CD4-positive, alpha-beta T cell (primary cell): Measurements from ENCODE around the gene ZNF768. TPM values are rescaled to one million over a fixed set of nuclear protein-coding genes. Genes with fewer than 3 reads are reported as not detected.

ENCODE experiments used
- ATAC-seq: fragments of 200-7000 bp; cut with Tn5 transposase; one replicate; pipeline ENCODE4 v1.10.0; 2022; ENCODE audit warnings: mild to moderate bottlenecking; ENCODE audit not compliant: poor library complexity
- CTCF ChIA-PET: fragments of 350-600 bp; sonication (Branson Sonifier 250); formaldehyde crosslinking; loops from one replicate; lab custom pipeline; 2021; ENCODE audit warnings: antibody characterized with exemption, inconsistent platforms; lab: Charles Lee
- POLR2A ChIA-PET: fragments of 350-600 bp; sonication (Branson Sonifier 250); formaldehyde crosslinking; loops from one replicate; lab custom pipeline; 2021; ENCODE audit warnings: antibody characterized with exemption, inconsistent platforms; lab: Charles Lee
- DNase-seq, 14 experiments: peaks; one replicate each; pipeline ENCODE4 v3.0.0-alpha.2; 2013 to 2020; ENCODE audit warnings: mixed read lengths in 2 of 14
- H3K27ac ChIP-seq, 2 donors: one replicate each; pipeline versions ENCODE4 v1.5.1 to v1.7.0; 2013; ENCODE audit warnings: low read length in 2 of 2, low read depth in 1 of 2, mild to moderate bottlenecking in 1 of 2
- H3K27me3 ChIP-seq, 2 experiments: 1 replicate in 1 of 2; 2 replicates in 1 of 2; pipeline versions ENCODE4 v1.6.1 to v1.7.0; 2013; ENCODE audit warnings: low read length in 2 of 2, control low read depth in 1 of 2, mild to moderate bottlenecking in 1 of 2, moderate library complexity in 1 of 2; ENCODE audit not compliant: insufficient read depth in 2 of 2, control insufficient read depth in 1 of 2
- H3K36me3 ChIP-seq: one replicate; pipeline ENCODE4 v1.6.1; 2013; ENCODE audit warnings: low read length, control low read depth; ENCODE audit not compliant: insufficient read depth
- H3K4me1 ChIP-seq: one replicate; pipeline ENCODE4 v1.6.1; 2013; ENCODE audit warnings: low read length, control low read depth; ENCODE audit not compliant: insufficient read depth
- H3K4me3 ChIP-seq: one replicate; pipeline ENCODE4 v1.5.1; 2013; ENCODE audit warnings: mild to moderate bottlenecking, low read length, moderate library complexity
- H3K9me3 ChIP-seq, 2 experiments: 1 replicate in 1 of 2; 2 replicates in 1 of 2; pipeline versions ENCODE4 v1.6.1 to v1.7.0; 2013; ENCODE audit warnings: low read length in 2 of 2, mild to moderate bottlenecking in 2 of 2, control low read depth in 1 of 2, moderate library complexity in 1 of 2; ENCODE audit not compliant: control insufficient read depth in 1 of 2, insufficient read depth in 1 of 2
- H3K27ac Mint-ChIP-seq: one replicate; pipeline ENCODE4 v1.8.0; 2020; ENCODE audit warnings: mixed read lengths
- H3K27me3 Mint-ChIP-seq: one replicate; pipeline ENCODE4 v1.8.0; 2021; ENCODE audit warnings: mixed read lengths
- H3K36me3 Mint-ChIP-seq: one replicate; pipeline ENCODE4 v1.8.0; 2021; ENCODE audit warnings: low read depth, mixed read lengths
- H3K4me1 Mint-ChIP-seq: one replicate; pipeline ENCODE4 v1.8.0; 2021; ENCODE audit warnings: low read depth, mixed read lengths
- H3K4me3 Mint-ChIP-seq: one replicate; pipeline ENCODE4 v1.8.0; 2020; ENCODE audit warnings: mild to moderate bottlenecking, mixed read lengths
- H3K9me3 Mint-ChIP-seq: one replicate; pipeline ENCODE4 v1.8.0; 2020; ENCODE audit warnings: mixed read lengths
- intact Hi-C, 2 experiments: fragments of 100-400 bp; cut with DNase I in 1 of 2; cut with micrococcal nuclease in 1 of 2; formaldehyde crosslinking; loops; one replicate each; pipeline versions ENCODE4 v1.15.1 to v1.9.0; 2023 to 2025; cut with DNase I, micrococcal nuclease
- microRNA-seq: library from miRNA; unstranded; fragments of <30 nt; microRNA quantifications from one replicate; pipeline ENCODE4 v1.2.0, GENCODE V29; 2021; ENCODE audit warnings: borderline microRNAs expressed, borderline replicate concordance
- total RNA-seq, 174 experiments: library from RNA in 2 of 174; stranded (reverse) in 2 of 174; gene quantifications; one replicate each; pipeline ENCODE4 v1.2.3 and lab custom pipeline; 2021 to 2026
- TF ChIP-seq, protein P1 (sequence below): fragments of 200-600 bp; IDR thresholded peaks from one replicate; pipeline ENCODE4 v1.8.0; 2022; ENCODE audit warnings: antibody characterized with exemption, mild to moderate bottlenecking

Gene ZNF768
- total RNA-seq, 2 experiments from 2014 or later: 3.9 to 4.1 TPM

GRCh38 chr16:30474684-30475083 lies 51.7 kb downstream of the ZNF768 start:
- H3K4me3 Mint-ChIP-seq: peak overlapping the region; percentile 88

DNA sequence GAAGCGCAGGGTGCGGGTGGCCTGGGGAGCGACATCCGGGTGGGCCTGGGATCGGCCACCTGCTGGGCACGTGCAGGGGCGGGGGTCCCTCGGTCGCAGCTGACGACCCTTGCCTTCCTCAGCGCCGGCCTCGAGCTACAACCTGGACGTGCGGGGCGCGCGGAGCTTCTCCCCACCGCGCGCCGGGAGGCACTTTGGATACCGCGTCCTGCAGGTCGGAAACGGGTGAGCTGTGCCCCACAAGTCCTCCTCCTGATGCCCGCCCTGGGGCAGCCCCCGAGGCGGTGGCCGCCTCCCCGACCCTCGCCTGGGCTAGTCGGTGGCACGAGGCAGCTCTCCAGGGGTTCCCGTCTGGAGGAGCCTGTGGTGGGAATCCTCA lies 52.3 kb downstream of the ZNF768 start:
- H3K27ac Mint-ChIP-seq: peak overlapping the region; percentile 90
- peak overlapping the region; percentile 75 to 94 for H3K27ac ChIP-seq
- H3K27me3 ChIP-seq: no peaks in the 10 kb centered on the region
- peaks cover 89% of the 10 kb centered on the region for H3K4me1 ChIP-seq
- peaks cover 74% of the 10 kb centered on the region for H3K4me1 Mint-ChIP-seq
- CTCF ChIA-PET: interaction anchor here (0.9 to 3.4 kb wide), 3 partner anchors 25 to 65 kb away, joined by 3 to 22 read pairs (median 5); partner anchors contain the start of gene DCTPP1
- DNase-seq (peak in 1 of 14 experiments; percentile 30), ATAC-seq (no peak)
- H3K27me3 Mint-ChIP-seq: no peaks in the 10 kb centered on the region
- H3K9me3 ChIP-seq: no peaks in the 10 kb centered on the region
- peak overlapping the region; percentile 96 for H3K4me3 Mint-ChIP-seq
- peaks cover 61% of the 10 kb centered on the region for H3K36me3 Mint-ChIP-seq
- intact Hi-C loops: loop anchor here in 1 of 2 experiments (2.0 to 5.0 kb wide), 2 partner anchors 17 to 42 kb away; partner anchors contain the start of gene DCTPP1
- H3K36me3 ChIP-seq: peaks cover 37% of the 10 kb centered on the region
- TF ChIP-seq, protein P1, sequence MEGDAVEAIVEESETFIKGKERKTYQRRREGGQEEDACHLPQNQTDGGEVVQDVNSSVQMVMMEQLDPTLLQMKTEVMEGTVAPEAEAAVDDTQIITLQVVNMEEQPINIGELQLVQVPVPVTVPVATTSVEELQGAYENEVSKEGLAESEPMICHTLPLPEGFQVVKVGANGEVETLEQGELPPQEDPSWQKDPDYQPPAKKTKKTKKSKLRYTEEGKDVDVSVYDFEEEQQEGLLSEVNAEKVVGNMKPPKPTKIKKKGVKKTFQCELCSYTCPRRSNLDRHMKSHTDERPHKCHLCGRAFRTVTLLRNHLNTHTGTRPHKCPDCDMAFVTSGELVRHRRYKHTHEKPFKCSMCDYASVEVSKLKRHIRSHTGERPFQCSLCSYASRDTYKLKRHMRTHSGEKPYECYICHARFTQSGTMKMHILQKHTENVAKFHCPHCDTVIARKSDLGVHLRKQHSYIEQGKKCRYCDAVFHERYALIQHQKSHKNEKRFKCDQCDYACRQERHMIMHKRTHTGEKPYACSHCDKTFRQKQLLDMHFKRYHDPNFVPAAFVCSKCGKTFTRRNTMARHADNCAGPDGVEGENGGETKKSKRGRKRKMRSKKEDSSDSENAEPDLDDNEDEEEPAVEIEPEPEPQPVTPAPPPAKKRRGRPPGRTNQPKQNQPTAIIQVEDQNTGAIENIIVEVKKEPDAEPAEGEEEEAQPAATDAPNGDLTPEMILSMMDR: no peak
- POLR2A ChIA-PET: interaction anchor here (0.6 to 7.1 kb wide), 18 partner anchors 10 to 184 kb away, joined by 3 to 170 read pairs (median 8); partner anchors contain the start of genes DCTPP1, FBRS, SEPHS2 and ZNF689
- peak overlapping the region; percentile 83 for H3K4me3 ChIP-seq
- no peaks in the 10 kb centered on the region for H3K9me3 Mint-ChIP-seq

More at GRCh38 chr16:30474684-30475083, 51.7 kb downstream of the ZNF768 start:
- Histone ChIP-seq H3K27me3 (no peaks in the 10 kb centered on the region), H3K36me3 (peaks cover 43% of the 10 kb centered on the region), H3K9me3 (no peaks in the 10 kb centered on the region), H3K4me3 (peak overlapping the region; percentile 83), H3K4me1 (peaks cover 87% of the 10 kb centered on the region), H3K27ac (peak overlapping the region; percentile 7 to 94)
- Mint-ChIP-seq H3K9me3 (no peaks in the 10 kb centered on the region), H3K27me3 (no peaks in the 10 kb centered on the region), H3K4me1 (peaks cover 69% of the 10 kb centered on the region), H3K27ac (peak overlapping the region; percentile 90), H3K36me3 (peaks cover 67% of the 10 kb centered on the region)
- ChIA-PET POLR2A (interaction anchor here (1.0 to 7.1 kb wide), 11 partner anchors 10 to 184 kb away, joined by 4 to 170 read pairs (median 21); partner anchors contain the start of genes DCTPP1, FBRS and SEPHS2), CTCF (interaction anchor here (1.9 to 3.4 kb wide), 3 partner anchors 25 to 45 kb away, joined by 10 to 22 read pairs (median 12); partner anchors contain the start of gene DCTPP1)
- intact Hi-C loops: loop anchor here in 1 of 2 experiments (2.0 to 5.0 kb wide), 2 partner anchors 16 to 42 kb away; partner anchors contain the start of gene DCTPP1
- DNase-seq (no peak), ATAC-seq (no peak)
- TF ChIP-seq, protein P1: no peak

Small RNAs within 50 kb of the gene (microRNA-seq; reads per million reads assigned to microRNA genes)
- 2.8 reads per million, percentile 14 among the genes with 10 or more reads in this experiment for gene MIR4518

Other genes starting within 250 kb of the ZNF768 start
- 10 to 100 TPM; 39.1 to 41.7 TPM for gene CD2BP2, start 171.3 kb downstream of the ZNF768 start, total RNA-seq
- gene TBC1D10B, start 156.1 kb downstream of the ZNF768 start, total RNA-seq: 10 to 100 TPM; 12.7 to 14.7 TPM
- 1 to 10 TPM in 1 of 2 experiments, under 1 TPM in 1; 0.95 to 2.4 TPM for gene MYL11, start 151.8 kb downstream of the ZNF768 start, total RNA-seq
- 100 to 1,000 TPM; 161 to 163 TPM for gene SEPTIN1, start 144.0 kb downstream of the ZNF768 start, total RNA-seq
- 1 to 10 TPM; 3.4 to 3.5 TPM for gene ZNF48, start 131.1 kb downstream of the ZNF768 start, total RNA-seq
- 1 to 10 TPM in 1 of 2 experiments, under 1 TPM in 1; 0.80 to 1.2 TPM for gene ZNF771, start 119.0 kb downstream of the ZNF768 start, total RNA-seq
- gene DCTPP1, start 96.5 kb downstream of the ZNF768 start, total RNA-seq: 1 to 10 TPM; 5.4 to 6.5 TPM
- 10 to 100 TPM; 25.4 to 25.9 TPM for gene SEPHS2, start 80.7 kb downstream of the ZNF768 start, total RNA-seq
- gene ITGAL, start 53.8 kb downstream of the ZNF768 start, total RNA-seq: 100 to 1,000 TPM; 186 to 187 TPM
- gene ZNF747, start 8.3 kb upstream of the ZNF768 start, total RNA-seq: 1 to 10 TPM; 6.3 to 6.7 TPM
- 10 to 100 TPM; 20.4 to 22.9 TPM for gene ZNF764, start 31.8 kb upstream of the ZNF768 start, total RNA-seq
- gene ZNF688, start 45.1 kb upstream of the ZNF768 start, total RNA-seq: 1 to 10 TPM; 8.8 to 9.6 TPM
- 1 to 10 TPM; 6.6 to 7.7 TPM for gene ZNF785, start 59.1 kb upstream of the ZNF768 start, total RNA-seq
- 10 to 100 TPM; 15.3 to 15.7 TPM for gene ZNF689, start 83.8 kb upstream of the ZNF768 start, total RNA-seq
- gene PRR14, start 124.4 kb upstream of the ZNF768 start, total RNA-seq: 10 to 100 TPM; 50.2 to 51.7 TPM
- 100 to 1,000 TPM; 162 to 163 TPM for gene FBRS, start 131.9 kb upstream of the ZNF768 start, total RNA-seq
- gene SRCAP, start 172.6 kb upstream of the ZNF768 start, total RNA-seq: 10 to 100 TPM; 59.5 to 60.1 TPM
- 10 to 100 TPM; 24.8 to 25.2 TPM for gene PHKG2, start 221.9 kb upstream of the ZNF768 start, total RNA-seq
- 1 to 10 TPM; 1.7 to 2.2 TPM for gene CFAP119, start 235.5 kb upstream of the ZNF768 start, total RNA-seq
- gene RNF40, start 235.8 kb upstream of the ZNF768 start, total RNA-seq: 10 to 100 TPM; 63.0 to 65.2 TPM